GM19397 (cell line): ENCODE measurements around the gene KCNK18.

ENCODE experiments used
- ATAC-seq: cut with Tn5 transposase; IDR thresholded peaks from one replicate; pipeline ENCODE4 v1.9.1; 2021; ENCODE audit warnings: mild to moderate bottlenecking, moderate library complexity; ENCODE audit not compliant: unreplicated experiment

Gene KCNK18

DNA sequence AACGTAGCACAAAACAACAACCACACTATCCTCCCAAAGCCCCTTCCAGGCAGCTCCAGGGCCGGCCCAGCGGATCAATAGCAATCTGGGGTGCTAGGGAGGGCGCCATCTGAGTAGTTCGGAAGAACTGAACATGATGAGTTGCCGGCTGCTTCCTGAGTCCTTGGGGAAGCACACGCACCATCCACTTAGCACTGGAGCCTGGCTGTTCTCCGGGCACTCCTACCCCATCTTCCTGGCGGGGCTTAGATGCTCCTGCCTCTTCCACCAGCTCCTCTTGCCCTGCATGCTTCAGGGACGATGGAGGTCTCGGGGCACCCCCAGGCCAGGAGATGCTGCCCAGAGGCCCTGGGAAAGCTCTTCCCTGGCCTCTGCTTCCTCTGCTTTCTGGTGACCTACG is at the start of gene KCNK18:
KCNK18 (plus strand) TSS at position 301 of the 400 bp plus-strand sequence; CDS start at position 301, 0 bp downstream.
- ATAC-seq, result no peak

DNA sequence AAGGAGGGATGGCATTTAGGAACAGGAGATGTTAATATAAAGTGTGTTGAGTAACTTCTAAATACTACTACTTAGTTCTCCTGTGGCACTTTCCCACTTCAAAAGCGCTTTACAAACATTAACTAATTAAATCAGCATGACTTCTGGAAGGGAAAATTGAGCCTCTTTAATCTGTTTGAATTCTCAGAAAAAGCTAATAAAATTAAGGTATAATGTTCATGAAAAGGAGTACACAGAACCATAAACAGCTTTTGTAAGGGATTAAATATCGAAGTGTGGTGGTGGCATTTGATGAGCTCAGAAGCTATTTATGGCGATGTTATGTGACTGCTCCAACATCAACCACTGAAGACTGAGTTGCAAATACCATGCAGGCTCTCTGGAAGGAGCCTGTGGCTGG is 49.0 kb upstream of the KCNK18 start:
- ATAC-seq, result no peak

DNA sequence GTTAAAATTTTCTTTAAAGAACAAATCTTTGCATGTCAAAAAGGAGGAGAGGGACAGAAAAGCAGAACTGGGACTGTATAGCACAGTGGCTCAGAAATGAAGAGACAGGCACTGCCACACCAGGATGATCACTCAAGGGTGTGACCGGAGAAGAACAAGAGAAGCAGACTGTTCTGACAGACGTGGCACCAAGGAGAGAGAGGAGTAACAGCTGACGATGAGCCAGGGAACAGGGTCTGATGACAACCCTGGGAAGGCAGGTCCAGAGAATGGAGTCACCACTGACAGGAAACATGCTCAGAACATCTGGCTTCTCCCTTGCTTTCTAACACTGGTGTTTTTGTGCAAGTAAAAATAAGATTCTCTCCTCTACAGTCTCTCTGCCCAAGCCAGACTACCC is 44.6 kb upstream of the KCNK18 start:
- no peak for ATAC-seq

DNA sequence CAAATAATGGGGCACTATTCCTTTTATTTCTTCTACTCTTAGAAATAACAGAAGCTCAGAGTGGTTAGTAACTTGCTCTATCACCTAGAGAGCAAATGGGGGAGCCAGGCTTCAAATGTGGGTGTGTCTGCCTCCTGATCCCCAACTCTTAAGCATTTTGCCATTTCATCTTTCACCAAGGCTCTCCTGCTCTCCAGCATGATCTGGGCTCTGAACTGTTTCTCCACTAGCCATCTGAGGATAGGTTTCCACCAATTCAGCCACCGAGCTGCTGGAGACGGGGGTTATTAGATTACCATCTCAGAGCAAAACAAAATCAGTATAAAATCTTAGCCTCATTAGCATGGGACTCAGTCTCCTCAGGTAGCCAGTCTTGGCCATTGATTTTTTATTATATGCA is 39.0 kb upstream of the KCNK18 start:
- no peak for ATAC-seq

DNA sequence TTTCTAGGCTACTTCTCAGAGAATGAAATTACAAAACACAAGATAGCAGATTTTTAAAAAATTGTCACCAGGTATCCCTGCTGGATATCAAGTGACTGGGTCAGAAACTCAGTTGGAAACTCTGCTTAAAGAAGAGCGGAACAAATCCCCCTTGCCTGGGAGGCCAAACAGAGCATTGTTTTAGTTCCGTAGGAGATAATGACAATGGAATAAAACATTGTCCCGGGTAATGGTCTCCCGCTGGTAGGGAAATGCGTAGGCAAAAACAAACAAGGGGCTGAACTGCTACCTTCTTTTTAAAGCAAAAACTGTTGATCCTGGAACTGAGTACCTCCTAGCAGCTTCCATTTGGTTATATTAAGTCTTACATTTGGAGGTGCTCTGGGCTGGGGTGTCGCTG is 37.9 kb upstream of the KCNK18 start:
- no peak for ATAC-seq

DNA sequence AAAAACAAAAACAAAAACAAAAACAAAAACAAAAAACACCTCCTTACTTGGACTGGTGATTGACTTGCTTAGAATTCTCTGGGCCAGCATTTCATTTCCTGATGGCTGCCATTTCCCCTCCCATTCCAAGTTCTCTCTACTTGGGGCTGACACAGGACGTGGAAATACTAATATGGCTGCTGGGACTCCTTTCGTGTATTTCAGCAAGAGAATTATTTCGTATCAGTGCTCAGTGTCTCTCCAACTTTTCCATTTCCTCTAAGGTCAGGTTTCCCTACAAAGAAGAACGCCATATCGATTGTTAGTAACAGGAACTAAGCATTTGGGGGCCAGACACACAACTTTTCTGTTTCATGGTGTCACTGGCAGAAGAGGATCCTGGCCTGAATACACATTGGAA is 36.7 kb upstream of the KCNK18 start:
- no peak for ATAC-seq

DNA sequence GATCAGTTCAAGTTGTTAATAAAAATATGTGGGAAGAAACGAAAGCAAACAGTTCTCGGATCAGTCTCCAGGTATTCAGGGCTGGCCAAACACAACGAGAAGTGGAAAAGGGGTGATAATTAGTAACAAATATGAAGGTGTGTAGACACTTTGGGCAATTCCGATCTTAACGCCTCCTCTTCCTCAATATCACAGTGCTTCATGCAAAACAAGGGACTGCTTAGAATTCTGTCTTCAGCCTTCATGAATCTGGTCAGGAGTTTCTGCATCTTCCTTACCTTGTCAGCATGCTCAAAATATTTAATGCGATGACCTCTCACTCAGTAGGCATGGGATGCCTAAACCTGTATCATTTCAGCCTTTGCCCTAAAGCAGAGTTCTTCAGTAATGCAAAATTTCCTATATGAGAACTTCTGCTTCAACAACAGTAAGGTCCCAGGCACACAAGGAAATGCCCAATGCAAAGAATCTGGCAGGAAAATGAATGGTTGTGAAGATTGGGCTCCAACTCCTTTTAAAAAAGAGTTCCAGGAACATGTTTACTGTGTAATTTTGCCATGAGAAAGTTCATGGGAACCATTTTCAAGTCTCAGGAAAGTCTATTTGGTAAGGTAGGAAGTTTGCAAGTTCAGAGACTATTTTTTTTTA is 35.8 kb upstream of the KCNK18 start:
- no peak for ATAC-seq

DNA sequence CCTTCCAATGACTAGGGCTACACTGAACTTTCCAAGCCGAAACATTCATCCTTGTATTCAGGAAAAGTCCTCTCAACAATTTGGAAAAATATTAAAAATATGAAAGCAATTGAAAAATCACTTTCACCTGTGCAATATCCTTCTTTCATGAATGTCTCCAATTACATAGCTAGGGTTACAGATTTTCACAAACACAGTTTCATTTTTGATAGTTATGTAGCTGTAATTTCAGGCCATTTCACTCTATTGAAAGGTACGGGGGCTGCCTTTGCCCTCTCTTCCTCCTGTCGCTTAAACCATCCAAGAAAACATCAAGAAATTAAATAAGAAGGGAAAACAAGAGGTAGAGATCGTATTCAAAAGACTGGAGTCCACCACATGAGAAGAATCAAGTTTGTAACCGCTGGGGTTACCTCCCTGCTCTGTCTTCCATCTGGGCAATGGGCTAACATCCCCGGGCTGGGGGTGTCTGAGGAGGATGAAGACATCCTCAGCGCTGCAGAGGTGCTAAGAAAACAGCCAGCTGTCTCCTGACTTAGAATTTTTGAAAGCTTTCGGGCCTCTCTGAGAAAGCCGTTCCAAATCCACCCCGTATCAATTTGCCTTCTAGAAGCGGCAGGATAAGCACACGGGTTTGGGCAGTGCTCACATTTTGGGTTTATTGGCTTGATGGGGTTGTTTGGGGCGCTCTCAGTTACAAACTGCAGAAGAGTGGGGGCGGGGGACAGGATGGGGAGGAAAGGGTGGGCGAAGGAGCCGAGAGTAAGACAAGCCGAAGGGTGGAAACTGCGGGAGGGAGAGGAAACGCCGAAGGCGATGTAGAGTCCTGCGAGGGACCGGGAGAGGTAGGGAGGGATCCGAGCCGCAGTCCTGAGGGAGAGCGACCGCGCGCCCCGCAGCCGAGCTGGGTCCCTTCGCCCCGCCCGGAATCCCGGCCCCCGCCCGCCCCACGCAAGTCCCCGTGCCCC is 34.9 kb upstream of the KCNK18 start:
- no peak for ATAC-seq

DNA sequence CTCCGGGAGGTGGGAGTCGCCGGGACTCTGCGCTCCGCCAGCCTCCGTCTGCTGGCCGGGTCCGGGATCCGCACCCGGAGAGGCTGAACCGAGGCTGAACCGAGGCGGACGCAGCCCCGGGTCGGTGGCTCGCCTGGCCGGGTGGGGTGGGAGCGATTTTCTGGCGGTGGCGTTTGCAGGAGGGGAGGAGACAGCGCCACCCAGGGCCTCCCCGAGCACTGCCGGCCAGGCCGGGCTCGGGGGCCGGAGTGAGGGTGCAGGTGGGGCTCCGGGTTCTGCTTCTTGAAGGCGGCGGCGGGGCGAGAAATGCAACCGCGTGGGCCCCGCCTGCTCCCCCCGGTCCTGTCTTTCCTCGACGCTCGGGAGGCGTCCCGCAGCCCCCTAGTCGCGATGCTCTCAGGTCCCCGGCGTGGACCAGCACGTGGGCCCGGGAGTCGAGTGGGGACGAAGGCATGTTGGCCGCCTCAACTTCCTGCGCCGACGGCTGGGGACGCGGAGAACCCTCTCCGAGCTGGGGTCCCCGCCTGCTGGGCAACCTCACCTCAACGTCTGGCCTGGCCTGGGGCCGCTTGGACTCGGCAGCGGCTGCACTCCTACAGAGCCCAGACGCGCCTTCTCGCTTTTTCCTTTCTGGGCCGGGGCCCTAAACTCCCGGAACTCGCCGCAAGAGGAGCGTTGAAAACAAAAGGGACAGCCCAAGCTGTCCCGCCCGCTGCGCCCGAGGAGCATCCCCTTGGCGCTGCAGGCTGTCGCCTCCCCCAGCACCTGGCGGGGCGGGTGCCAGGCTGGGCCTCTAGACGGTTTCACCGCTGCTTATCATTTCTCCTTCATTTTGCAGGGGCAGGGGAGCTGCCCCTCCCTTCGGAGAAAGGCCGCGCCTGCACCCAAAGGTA is 34.0 kb upstream of the KCNK18 start:
- ATAC-seq, result no peak

DNA sequence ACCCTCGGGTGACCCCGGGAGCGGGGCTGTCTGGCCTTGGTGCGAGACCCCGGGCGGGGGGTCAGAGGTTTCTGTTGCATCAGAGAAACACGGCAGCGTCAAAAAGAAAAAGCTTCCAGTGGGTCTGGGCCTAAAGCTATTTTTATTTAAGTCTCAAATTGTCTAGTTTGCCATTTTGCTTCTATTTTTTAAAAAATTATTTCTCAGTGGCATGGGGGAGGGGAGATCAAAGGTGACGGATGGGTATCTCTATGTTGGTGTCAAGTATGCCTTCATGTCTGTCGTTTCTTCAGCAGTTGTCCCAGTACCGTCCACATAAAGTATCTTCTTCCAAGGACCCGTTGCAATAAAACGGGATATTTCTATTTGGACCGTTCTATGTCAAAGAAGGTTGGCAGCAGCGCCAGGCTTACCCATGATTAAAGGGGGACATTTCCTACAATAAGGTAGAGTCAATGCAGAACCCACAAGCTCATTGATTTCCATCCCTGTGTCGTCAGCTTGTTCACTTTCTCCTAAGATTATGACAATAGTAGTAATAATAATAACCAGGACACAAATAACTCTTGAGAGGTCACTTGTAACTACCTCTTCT is 33.2 kb upstream of the KCNK18 start:
- ATAC-seq, result no peak

DNA sequence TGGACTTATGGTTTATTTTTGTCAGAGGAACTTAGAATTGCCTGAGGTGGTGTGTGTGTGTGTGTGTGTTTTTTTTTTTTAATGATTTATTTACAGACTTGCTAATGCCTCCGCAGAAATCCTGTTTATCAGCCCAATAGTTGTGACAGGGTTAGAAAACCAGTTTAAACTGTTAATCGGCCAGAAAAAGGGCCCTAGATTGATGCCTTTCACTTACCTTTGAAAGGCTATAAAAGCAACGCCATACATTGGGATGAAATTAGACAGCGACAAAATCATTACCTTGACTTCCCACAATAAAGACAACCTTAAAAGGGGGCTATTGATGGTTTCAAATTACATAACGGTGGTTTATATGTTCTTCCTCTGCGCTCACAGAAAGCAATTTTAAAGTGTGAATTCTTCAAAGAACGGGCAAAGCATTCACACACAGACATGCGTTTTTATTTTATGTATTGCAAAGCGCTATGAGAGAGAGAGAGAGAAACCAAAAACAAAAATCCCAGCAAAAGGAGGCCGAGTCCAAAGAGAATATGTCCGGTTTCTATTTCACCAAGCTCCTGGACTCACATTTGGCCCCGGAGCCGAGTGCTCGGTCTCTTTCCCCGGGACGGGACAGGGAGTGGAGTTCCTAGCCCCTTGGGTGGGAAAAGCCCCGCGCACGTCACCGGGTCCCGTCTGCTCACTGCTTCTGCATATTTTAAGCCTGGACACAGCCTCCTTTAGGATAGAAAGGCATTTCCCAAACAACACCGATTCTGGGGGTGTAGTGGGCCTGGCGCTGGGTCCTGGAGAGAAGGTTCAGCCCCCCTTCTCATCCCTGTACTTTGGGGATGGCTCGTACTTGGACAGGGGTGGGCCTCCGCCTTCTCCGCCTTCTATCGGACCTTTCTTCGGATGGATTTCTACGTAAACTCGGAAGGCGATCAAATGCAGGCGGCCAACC is 32.4 kb upstream of the KCNK18 start:
- no peak for ATAC-seq

DNA sequence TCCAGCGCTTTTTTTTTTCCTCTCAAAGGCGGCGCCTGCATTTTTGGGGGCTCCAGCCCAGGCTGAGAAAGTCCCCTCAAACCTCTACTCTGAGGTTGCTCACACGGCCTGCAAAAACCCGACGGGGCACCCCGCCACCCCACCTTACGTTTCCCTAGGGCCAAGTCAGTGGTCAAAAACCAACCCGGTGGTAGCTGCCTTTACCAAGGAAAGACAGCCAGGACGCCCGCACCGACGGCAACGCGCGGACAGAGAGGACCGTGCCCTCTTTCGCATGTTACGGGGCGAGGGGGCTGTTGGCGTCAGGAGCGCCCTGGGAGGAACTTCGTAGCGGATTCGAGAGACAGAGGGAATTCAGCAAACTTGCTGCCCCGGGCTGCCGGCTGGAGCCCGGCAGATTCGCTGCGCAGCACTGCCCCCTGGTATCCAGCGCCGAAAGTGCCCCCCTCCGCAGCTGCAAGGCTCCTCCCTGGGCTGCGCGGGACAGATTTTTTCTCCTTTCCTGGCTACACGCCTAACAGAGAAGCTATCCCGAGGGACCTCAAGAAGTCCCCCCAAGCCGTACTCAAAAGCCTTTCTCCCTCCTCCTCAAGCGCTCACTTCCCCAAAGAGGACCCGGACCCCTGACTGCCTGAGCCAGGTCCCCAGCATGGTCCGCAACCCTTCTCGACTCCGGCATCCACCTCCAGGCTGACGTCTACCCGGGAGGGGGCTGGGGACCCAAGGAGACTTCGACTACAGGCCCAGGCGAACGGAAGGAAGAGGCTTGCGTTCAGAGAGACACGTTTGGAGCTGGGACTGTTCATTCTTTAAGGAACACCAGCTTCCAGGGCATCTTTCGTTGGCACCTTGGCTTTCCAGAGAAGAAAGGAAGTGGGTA is 31.5 kb upstream of the KCNK18 start:
- ATAC-seq, result no peak

DNA sequence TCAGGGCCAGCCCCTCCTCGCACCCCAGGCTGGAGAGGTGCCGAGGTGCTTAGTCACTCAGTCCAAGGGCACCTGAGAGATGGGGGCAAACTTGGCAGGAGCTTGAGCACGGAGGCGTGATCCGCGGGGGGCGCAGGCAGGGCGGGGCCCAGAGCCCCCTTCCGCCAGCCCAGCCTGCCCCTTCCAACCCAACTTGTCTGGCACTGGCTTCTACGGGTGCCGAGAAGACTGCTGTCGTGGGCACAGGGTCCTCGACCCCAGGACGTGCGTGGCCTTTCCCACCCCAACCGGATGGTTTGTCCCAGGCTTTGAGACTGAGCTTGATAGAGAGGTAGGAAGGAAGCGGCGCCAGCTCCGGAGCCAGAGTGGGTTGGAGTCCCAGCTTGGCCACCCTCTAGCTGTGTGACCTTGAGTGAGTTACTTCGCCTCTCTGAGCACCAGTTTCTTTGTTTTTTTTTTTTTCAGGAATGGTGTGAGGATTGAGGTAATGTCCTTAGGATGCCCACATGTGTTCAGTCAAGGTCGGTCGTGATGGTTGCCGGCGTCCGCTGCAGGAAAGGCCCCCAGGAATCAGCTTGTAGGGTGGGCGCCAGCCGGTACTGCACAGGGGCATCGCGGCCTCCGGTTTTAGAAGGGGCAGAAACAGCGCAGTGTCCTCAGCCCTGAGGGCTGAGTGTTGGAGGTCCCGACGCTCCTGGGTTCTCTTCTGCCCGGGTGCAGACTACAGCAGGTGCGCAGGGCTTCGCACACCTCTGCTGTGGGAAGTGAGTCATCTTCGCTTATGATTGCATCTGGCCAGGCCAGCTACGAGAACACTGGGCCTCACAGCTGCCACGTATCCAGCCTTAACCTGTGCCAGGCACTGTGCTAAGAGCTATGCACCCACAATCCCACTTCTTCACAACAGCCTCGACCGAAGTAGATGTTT is 30.6 kb upstream of the KCNK18 start:
- no peak for ATAC-seq

DNA sequence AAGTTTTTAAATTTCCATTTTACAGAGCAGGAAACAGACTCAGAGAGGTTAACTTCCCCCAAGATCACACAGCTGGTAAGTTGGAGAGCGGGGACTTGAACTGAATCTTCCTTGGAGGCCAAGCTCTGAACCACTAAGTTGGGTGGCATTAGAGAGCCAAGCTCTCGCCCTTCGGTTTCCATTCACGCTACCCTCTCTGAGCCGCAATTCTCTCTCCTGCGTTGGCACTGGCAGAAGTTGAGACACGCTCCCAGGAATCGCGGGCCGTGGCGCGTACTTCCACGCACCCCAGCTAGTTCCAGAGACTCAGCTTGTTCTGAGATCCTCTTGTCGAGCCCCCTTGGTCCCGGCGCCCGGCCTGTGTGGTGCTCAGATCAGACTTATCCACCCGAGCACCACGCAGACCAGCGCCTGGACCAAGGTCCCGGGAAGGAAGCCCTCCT is 29.9 kb upstream of the KCNK18 start:
- no peak for ATAC-seq

DNA sequence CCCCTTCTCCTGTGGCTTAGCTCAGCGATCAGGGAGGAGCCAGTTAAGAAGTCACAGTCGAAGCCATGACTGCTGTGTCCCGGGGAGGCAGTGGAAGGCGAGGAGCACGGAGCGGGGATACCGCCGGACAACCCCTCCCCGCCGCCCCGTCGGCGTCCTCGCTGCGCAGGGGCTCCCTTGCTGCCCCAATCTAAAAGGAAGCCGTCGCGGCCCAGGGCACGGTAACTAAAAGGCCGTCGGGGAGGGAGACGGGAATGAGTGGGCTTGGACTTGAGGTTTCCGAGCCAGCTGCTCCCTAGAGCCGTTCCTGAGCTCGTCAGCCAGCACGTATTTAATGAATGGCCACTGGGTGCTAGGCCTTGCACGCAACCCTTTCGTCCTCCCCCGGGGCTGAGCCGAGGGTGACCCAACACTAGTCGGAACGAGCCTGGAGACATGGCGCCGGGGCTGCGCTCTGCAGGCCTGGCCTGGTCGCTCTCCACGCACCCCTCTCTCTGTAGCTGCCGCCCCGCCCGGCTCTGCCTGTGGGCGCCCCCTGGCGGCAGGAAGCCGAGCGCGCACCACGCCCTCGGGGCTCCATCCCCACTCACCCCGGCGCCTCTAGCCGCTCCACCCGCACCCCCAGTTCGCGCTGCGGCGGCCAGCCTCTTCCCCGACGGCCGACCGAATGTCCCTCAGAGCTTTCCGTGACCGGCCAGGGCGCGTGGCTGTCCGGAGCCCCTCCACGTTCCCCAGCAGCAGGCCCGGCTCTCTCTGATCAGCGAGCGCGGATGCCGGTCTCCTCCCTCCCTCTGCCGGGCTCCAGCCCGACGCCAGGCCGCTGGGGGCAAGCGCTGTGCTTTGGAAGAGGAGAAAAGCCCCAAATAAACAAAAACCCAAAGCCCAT is 29.3 kb upstream of the KCNK18 start:
- ATAC-seq, result peak; percentile 87

DNA sequence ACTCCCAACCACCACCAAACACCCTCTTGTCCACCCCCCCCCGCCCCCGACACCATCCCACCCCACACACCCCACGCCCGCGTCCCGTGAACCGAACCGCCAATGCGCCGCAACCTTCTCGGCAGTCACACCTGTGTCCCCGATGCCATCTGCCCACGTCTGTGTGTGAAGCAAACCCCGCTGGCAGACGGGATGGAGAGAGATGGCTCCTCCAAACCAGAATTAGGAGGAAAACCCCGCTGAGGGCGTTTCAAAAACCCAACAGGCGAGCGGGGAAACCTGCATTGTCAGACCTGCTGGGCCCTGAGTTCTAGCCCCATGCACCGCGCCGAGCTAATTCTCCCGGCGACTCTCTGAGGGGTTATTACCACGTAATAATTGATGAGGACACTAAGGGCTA is 28.6 kb upstream of the KCNK18 start:
- ATAC-seq, result no peak

DNA sequence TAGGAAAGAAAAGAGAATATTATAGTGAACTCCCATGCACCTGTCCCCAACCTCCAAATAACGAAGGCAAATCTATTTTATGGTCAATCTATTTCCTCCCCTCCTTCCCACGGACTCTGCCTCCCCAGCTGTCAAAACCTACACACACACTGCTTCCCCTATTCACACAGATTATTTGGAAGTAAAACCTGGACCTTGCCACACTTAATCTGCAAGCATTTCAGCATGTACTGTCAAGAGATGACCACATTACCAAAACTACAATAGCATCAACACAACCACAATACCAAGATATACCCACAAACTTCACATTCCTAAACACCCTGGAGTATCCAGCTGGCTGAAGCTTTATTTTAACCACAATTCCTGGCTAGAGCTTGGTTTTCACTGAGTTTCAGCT is 27.8 kb upstream of the KCNK18 start:
- no peak for ATAC-seq
